Astrocyte (in vitro differentiated cells and primary cell): ENCODE measurements around the gene CHST2.

ENCODE experiments used
- CTCF ChIP-seq: IDR thresholded peaks from 2 replicates; pipeline ENCODE4 v1.5.1; 2011; ENCODE audit warnings: low read depth, mild to moderate bottlenecking, inconsistent platforms, low read length, moderate library complexity; ENCODE audit not compliant: insufficient read depth
- EZH2 ChIP-seq: IDR thresholded peaks from 2 replicates; pipeline ENCODE4 v1.6.1; 2012; ENCODE audit warnings: mild to moderate bottlenecking, low read length, inconsistent platforms; ENCODE audit not compliant: insufficient read depth

DNA sequence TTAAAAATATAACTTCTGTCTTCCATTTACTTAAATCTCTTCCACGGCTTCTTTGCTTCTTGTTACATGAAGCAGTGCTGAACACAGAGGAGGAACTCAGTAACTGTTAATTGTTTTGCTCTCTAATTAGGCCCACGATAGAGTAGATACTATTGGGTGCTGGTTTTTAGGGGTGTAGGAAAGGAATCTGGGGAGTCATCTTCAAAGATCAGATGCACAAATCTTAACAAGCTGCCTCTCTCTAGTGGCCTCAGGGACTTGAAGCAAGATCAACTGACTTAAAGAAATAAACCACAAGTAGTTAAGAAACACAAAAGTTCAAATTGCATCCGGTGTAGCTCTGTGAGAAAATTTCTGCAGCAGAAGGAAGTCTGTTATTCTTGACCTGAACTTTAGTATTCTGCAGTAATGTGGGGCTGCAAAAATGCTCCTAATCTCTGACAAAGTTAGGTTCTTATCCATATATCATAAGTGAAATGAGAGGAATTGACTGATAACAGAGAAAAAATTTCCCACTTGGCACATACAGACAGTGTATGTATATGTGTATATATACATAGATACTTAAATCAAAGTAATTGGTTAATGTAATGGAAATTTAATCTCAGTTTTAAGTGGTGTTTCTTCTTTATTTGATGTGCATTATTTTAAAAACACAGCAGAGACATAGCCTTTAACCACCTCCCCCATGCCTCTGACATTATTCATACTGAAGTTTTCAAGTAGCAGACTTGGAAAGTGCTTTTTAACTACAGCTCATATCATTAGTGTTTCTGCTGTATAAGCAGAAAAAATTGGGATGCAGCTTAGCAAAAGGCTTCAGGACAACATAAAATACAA lies 51.8 kb downstream of the CHST2 start:
- no peak for TF ChIP-seq CTCF
- TF ChIP-seq EZH2 = no peak
